ENCODE results near the gene SLC35F3.
"Not testable (repeated sequence)": the region's sequence is repeated elsewhere in the genome, so short reads cannot be mapped to it uniquely, and the experiment has no call there.

SLC35F3 gene

DNA sequence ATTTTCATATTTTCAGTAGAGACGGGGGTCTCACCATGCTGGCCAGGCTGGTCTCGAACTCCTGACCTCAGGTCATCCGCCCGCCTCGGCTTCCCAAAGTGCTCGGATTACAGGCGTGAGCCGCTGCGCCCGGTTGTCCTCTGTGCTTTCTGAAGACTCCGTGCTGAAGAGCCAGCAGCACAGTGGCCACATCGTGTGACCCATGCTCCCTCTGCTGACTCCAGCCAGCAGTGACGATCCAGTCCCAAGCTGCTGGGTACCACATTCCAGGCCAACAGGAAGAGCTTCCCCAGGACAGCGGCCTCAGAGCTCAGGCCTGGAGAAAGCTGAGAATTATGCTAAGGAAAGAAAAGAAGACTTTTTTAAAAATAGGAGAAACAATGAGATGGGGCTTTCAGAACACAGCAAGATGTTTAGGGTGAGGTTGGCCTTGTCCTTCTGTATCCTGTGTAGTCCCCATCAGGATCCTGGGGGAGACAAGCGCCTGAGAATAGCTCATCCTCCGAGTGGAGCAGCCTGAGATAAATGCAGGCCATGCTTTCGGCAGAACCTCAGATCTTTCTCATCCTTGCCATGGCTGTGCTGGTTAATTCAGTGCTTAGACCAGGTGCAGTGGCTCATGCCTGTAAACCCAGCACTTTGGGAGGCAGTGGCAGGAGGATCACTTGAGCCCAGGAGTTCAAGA is 207.1 kb downstream of the SLC35F3 start:
- no peak for FAIRE-seq

GRCh38 chr1:234114648-234115307 is 210.3 kb downstream of the SLC35F3 start:
- peak; percentile 85 for FAIRE-seq

GRCh38 chr1:234118911-234119310 is 214.4 kb downstream of the SLC35F3 start:
- FAIRE-seq: no peak

GRCh38 chr1:234119431-234119830 is 215.0 kb downstream of the SLC35F3 start:
- FAIRE-seq: no peak

GRCh38 chr1:234120327-234120944 is 216.0 kb downstream of the SLC35F3 start:
- FAIRE-seq: no peak

DNA sequence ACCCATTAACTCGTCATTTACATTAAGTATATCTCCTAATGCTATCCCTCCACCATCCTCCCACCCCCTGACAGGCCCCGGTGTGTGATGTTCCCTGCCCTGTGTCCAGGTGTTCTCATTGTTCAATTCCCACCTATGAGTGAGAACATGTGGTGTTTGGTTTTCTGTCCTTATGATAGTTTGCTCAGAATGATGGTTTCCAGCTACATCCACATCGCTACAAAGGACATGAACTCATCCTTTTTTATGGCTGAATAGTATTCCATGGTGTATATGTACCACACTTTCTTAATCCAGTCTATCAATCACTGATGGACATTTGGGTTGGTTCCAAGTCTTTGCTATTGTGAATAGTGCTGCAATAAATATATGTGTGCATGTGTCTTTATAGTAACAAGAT is 217.2 kb downstream of the SLC35F3 start:
- not testable (repeated sequence) for FAIRE-seq

- FAIRE-seq: not testable (repeated sequence)
These were observed 218.1 kb downstream of the SLC35F3 start for GRCh38 chr1:234122571-234122970.

- FAIRE-seq: no peak
These were observed 219.4 kb downstream of the SLC35F3 start for GRCh38 chr1:234123867-234124266.

DNA sequence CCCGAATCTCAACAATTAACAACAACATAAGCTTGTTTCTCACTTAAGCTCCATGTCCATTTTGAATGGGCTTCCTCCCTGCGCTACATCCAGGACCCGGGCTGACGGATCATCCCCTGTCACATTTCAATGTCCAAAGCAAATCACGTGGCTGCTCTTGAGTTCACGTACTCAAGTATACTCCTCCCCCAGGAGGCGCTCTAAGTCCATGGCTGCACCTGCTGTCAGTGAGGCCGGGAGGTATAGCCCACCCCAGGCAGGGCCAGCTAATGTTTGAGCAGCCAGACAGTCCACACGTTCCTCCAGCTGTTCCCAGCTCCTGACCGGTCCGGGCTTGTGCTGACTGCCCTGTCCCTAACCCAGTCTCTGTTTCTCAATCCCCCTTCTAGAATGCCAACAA is 220.8 kb downstream of the SLC35F3 start:
- FAIRE-seq: no peak

- FAIRE-seq: no peak
These were observed 221.2 kb downstream of the SLC35F3 start for GRCh38 chr1:234125714-234126113.

GRCh38 chr1:234127026-234127671 is 222.7 kb downstream of the SLC35F3 start:
- no peak for FAIRE-seq

- FAIRE-seq: no peak
These were observed 228.3 kb downstream of the SLC35F3 start for GRCh38 chr1:234132795-234133194.

GRCh38 chr1:234134878-234135277 is 230.4 kb downstream of the SLC35F3 start:
- no peak for FAIRE-seq

DNA sequence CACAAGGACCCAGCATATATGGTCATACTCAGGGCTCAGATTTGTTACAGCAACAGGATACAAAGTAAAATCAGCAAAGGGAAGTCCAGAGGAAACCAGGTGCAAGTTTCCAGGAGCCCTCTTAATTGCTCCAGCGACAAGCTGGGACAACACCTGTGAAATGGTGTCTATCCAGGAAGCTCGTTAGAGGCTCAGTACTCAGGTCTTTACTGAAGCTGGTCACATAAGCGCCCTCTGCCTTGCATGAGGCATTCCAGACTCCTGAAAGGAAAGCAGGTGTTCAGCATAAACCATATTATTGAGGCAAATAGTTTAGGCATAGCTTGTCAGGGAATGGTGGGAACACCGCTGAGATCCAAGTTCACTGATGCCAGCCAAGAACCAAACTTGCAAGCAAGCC is 231.0 kb downstream of the SLC35F3 start:
- no peak for FAIRE-seq

DNA sequence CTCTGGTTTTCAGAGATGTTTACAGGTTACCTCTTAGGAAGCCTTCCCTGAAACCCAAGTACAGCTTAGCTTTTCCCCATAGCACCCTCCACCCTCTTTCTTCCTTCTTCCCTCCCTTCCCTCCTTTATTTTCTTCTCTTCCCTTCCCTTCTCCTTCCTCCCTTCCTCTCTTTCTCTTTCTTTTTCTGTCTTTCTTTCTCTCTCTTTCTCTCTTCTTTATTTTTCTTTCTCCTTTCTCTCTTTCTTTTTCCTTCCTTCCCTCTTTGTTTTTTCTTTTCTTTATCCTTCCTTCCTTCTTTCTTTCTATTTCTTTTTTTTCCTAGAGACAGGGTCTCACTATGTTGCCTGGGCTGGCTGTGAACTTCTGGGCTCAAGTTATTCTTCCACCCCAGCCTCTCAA is 231.6 kb downstream of the SLC35F3 start:
- FAIRE-seq: no peak

DNA sequence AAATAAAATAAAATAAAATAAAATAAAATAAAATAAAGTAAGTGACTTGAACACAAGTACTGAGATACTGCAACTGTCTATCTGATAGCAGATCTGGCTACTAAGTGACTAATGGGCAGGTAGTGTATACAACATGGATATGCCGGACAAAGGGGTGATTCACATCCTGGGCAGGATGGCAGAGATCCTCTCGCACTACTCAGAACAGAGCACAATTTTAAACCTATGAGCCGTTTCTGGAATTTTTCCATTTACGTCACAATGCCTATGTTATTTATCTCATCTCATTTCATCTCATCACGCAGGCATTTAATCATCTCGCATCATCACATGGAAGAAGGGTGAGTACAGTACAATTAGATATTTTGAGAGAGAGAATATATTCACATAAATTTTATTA is 235.5 kb downstream of the SLC35F3 start:
- FAIRE-seq: no peak

GRCh38 chr1:234140388-234140787 is 235.9 kb downstream of the SLC35F3 start:
- no peak for FAIRE-seq

DNA sequence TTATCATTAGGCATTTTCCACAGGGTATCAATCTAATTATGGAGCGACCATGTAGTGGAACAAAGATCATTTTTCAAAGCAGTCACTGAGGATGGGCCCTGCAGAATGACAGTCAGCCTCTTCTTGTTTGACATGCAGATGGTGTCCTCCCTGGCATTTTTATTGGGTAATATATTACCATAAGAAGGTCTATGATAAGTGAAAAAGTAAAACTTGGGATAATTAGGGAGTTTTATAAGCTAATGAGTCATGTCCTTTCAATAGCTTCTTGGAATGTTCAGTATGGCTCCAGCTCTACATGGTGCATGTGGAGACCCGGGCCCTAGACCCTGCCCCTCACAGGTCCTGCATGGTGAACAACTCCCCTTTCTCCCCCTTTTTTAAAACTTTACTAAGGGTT is 236.5 kb downstream of the SLC35F3 start:
- FAIRE-seq: no peak

GRCh38 chr1:234143681-234144080 is 239.2 kb downstream of the SLC35F3 start:
- FAIRE-seq: no peak

- no peak for FAIRE-seq
These were observed 240.4 kb downstream of the SLC35F3 start for GRCh38 chr1:234144901-234145300.

GRCh38 chr1:234148350-234148749 is 243.9 kb downstream of the SLC35F3 start:
- no peak for FAIRE-seq

DNA sequence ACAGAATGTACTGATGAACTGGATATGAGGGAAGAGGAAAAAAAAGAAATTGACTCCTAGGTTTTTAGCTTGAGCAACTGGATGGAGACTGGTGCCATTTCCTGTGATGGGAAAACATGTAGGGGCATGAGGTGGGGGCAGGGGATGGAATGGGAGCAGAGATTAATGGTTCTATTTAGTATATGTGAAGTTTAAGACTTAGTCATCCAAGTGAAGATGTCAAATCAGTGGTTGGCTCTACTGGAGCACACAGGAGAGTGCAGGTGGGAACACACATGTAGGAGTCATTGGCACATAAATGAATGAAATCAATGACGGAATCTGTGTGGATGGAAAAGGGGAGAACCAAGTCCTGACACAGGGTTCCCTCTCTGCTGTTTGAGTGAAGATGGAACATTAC is 244.3 kb downstream of the SLC35F3 start:
- no peak for FAIRE-seq

DNA sequence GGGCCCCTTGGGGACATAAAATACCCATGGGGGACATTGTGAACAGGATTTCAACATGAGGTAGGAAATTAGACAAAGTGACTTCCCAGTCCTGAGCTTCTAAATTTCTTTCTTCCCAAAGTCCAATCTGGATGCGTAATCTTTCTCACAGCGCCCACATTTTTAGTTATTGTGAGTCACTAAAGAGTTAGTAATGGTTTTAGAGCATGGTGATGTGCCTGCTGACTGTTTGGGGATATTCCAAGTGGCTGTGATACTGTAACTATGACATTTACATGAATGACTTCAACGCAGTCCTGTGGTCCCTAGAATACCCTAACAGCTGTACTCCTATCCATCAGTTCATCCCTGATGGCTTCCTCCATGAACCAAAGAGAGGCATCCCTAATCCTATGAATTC is 244.7 kb downstream of the SLC35F3 start:
- no peak for FAIRE-seq

- FAIRE-seq: no peak
These were observed 246.4 kb downstream of the SLC35F3 start for GRCh38 chr1:234150892-234151291.
